T-helper 2 cell treated with Interferon-gamma antibody and Interleukin-4, amounts not matched to agents 5 μg/mL and 100 μg/mL, for 36 hours (primary cell): ENCODE results near the gene CLECL1.
A peak's percentile ranks its signal among the peaks of the same experiment; 100 is the strongest.
"Not testable (repeated sequence)": the region's sequence is repeated elsewhere in the genome, so short reads cannot be mapped to it uniquely, and the experiment has no call there.

Experiments
- DNase-seq: peaks from one replicate; pipeline ENCODE4 v3.0.0; 2021; ENCODE audit warnings: low spot score
- H3K27ac Mint-ChIP-seq: one replicate; pipeline ENCODE4 v1.8.0; 2021; ENCODE audit warnings: mild to moderate bottlenecking, mixed read lengths
- H3K27me3 Mint-ChIP-seq: one replicate; pipeline ENCODE4 v1.8.0; 2021; ENCODE audit warnings: low read depth, mixed read lengths
- H3K36me3 Mint-ChIP-seq: one replicate; pipeline ENCODE4 v1.8.0; 2021; ENCODE audit warnings: low read depth, mixed read lengths
- H3K4me1 Mint-ChIP-seq: one replicate; pipeline ENCODE4 v1.8.0; 2021; ENCODE audit warnings: low read depth, mixed read lengths
- H3K4me3 Mint-ChIP-seq: one replicate; pipeline ENCODE4 v1.8.0; 2022; ENCODE audit warnings: mild to moderate bottlenecking, moderate library complexity, mixed read lengths
- H3K9me3 Mint-ChIP-seq: one replicate; pipeline ENCODE4 v1.8.0; 2021; ENCODE audit warnings: mixed read lengths

The CLECL1 gene

DNA sequence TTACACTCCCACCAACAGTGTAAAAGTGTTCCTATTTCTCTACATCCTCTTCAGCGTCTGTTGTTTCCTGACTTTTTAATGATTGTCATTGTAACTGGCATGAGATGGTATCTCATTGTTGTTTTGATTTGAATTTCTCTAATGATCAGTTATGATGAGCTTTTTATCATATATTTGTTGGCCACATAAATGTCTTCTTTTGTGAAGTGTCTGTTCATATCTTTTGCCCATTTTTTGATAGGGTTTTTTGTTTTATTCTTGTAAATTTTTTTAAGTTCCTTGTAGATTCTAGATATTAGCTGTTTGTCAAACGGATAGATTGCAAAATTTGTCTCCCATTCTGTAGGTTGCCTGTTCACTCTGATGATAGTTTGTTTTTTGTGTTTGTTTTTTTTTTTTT lies 49.9 kb downstream of the CLECL1 start:
- peaks cover 60% of the 10 kb centered on the region for H3K4me1 Mint-ChIP-seq
- H3K27ac Mint-ChIP-seq = peak overlapping the region; percentile 50
- not testable (repeated sequence) for DNase-seq, H3K27me3 Mint-ChIP-seq
- peaks cover 90% of the 10 kb centered on the region for H3K36me3 Mint-ChIP-seq
- peak overlapping the region; percentile 30 for H3K4me3 Mint-ChIP-seq
- peaks cover 59% of the 10 kb centered on the region for H3K9me3 Mint-ChIP-seq

DNA sequence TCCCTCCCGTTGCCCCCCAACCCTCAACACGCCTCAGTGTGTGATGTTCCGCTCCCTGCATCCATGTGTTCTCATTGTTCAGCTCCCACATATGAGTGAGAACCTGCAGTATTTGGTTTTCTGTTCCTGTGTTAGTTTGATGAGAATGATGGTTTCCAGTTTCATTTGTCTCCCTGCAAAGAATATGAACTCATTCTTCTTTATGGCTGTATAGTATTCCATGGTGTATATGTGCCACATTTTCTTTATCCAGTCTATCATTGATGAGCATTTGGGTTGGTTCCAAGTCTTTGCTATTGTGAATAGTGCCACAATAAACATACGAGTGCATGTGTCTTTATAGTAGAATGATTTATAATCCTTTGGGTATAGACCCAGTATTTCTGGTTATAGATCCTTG lies 50.4 kb downstream of the CLECL1 start:
- H3K4me3 Mint-ChIP-seq = peak overlapping the region; percentile 30
- H3K36me3 Mint-ChIP-seq = peaks cover 91% of the 10 kb centered on the region
- not testable (repeated sequence) for H3K27me3 Mint-ChIP-seq, DNase-seq, H3K27ac Mint-ChIP-seq
- peaks cover 59% of the 10 kb centered on the region for H3K9me3 Mint-ChIP-seq
- H3K4me1 Mint-ChIP-seq = peaks cover 63% of the 10 kb centered on the region

DNA sequence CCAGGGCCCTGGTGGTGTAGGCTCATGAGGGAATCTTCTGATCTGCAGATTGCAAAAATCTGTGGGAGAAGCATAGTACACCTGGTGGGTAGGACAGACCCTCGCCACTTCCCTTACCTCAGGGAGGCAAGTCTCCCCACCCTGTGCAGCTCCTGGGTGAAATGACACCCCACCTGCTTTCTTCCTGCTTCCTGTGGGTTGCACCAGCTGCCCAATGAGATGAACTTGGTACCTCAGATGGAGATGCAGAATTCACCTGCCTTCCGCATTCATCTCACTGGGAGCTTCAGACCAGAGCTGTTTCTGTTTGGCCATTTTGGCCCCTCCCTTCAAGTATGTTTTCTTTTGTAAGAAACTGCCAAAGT lies 58.7 kb downstream of the CLECL1 start:
- H3K4me1 Mint-ChIP-seq = peaks cover 54% of the 10 kb centered on the region
- H3K27me3 Mint-ChIP-seq = no peaks in the 10 kb centered on the region
- DNase-seq = peak; percentile 47
- peaks cover 8% of the 10 kb centered on the region for H3K9me3 Mint-ChIP-seq
- H3K36me3 Mint-ChIP-seq = peaks cover 87% of the 10 kb centered on the region
- H3K4me3 Mint-ChIP-seq = peak overlapping the region; percentile 89
- H3K27ac Mint-ChIP-seq = peak overlapping the region; percentile 97

DNA sequence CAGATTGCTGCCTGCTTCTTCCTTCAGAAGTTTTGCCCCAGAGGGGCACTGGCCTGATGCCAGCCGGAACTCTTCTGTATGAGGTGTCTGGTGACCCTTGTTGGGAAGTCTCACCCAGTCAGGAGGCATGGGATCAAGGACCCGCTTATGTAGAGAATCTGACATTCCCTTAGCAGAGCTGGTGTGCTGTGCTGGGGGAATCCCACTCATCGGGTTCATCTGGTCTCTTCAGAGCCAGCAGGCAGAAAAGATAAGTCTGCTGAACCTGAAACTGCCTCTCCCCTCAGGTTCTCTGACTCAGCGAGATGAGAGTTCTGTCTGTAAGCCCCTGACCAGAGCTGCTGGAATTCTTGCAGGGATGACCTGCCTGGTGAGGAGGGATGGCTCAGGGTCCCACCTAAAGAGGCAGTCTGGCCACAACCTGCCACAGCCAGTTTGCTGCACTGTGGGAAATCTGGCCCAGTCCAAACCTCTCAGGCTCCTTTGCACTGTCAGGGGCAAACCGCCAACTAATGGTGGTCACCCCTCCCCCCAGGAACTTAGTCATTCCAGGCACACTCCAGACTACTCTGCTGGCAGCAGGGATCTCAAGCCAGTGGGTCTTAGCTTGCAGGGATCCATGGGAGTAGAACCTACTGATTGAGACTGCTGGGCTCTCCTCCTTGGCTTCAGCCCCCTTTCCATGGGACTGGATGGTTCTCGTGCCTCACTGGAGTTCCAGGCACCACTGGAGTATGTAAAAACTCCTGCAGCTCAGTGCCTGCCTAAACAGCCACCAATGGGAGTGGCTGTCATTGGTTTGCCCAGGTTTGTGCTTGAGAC lies 59.3 kb downstream of the CLECL1 start:
- Mint-ChIP-seq H3K4me3 (peak overlapping the region; percentile 89), H3K27me3 (no peaks in the 10 kb centered on the region), H3K27ac (peak overlapping the region; percentile 97), H3K9me3 (peaks cover 7% of the 10 kb centered on the region), H3K36me3 (peaks cover 85% of the 10 kb centered on the region), H3K4me1 (peaks cover 52% of the 10 kb centered on the region)
- peak; percentile 63 for DNase-seq
